HCT116 (cell line): ENCODE data around the gene TRMT2A. TPM values are rescaled to one million over a fixed set of nuclear protein-coding genes. Genes with fewer than 3 reads are reported as not detected.

Experiments used
- ATAC-seq: fragments of 200-7000 bp; cut with Tn5 transposase; 2 replicates; pipeline ENCODE4 v1.9.1; 2020; ENCODE audit warnings: mild to moderate bottlenecking, moderate library complexity
- BruUV-seq: library from RNA; stranded (reverse); fragments of 400-500 nt; replicated peaks from 2 replicates; lab custom pipeline; 2021; lab: Mats Ljungman, UMichigan
- CTCF ChIA-PET: fragments of 300-600 bp; sonication (Branson Sonifier 250); formaldehyde crosslinking; loops from one replicate; lab custom pipeline; 2021; ENCODE audit warnings: antibody characterized with exemption; lab: Charles Lee
- POLR2A ChIA-PET: fragments of 300-600, 350-600 bp; sonication (Branson Sonifier 250); formaldehyde crosslinking; loops from one replicate; lab custom pipeline; 2021; ENCODE audit warnings: antibody characterized with exemption; lab: Charles Lee
- RAD21 ChIA-PET, 2 experiments: fragments of 300-600 bp; sonication (Branson Sonifier 250); formaldehyde crosslinking; loops; one replicate each; lab custom pipeline; 2023; ENCODE audit warnings: low total read pairs in 2 of 2; ENCODE audit not compliant: uncharacterized antibody in 2 of 2, unreplicated experiment in 2 of 2, low non-redundant PET in 1 of 2; lab: Charles Lee
- DNase-seq: peaks from one replicate; pipeline ENCODE4 v3.0.0-alpha.2; 2010; ENCODE audit warnings: low read depth, low spot score
- H2AFZ ChIP-seq: fragments of 200-600 bp; shearing (Covaris generic), sonication (generic); 2 replicates; pipeline ENCODE4 v1.6.1; 2017; ENCODE audit warnings: low read depth, mixed run types, mixed read lengths, antibody characterized with exemption, low read length; ENCODE audit not compliant: poor library complexity, severe bottlenecking
- H3K27ac ChIP-seq: 2 replicates; pipeline ENCODE4 v1.5.1; 2012; ENCODE audit warnings: low read depth, low read length
- H3K27me3 ChIP-seq: fragments of 200-600 bp; sonication (generic); 2 replicates; pipeline ENCODE4 v1.6.1; 2016; ENCODE audit warnings: mixed run types, low read length, mixed read lengths; ENCODE audit not compliant: insufficient read depth
- H3K36me3 ChIP-seq, 2 experiments: fragments of 200-500 bp in 1 of 2; fragments of 200-600 bp in 1 of 2; sonication (Bioruptor generic) in 1 of 2; sonication (generic) in 1 of 2; 2 replicates each; pipeline versions ENCODE4 v1.5.1 to v1.6.1; 2014 to 2016; ENCODE audit warnings: low read length in 2 of 2, inconsistent platforms in 1 of 2, mixed read lengths in 1 of 2, mixed run types in 1 of 2; ENCODE audit not compliant: insufficient read depth in 2 of 2, control insufficient read depth in 1 of 2
- H3K4me1 ChIP-seq, 2 experiments: fragments of 200-600 bp in 1 of 2; sonication (generic) in 1 of 2; 2 replicates each; pipeline versions ENCODE4 v1.5.1 to v1.6.1; 2012 to 2017; ENCODE audit warnings: low read length in 2 of 2, inconsistent platforms in 1 of 2, mild to moderate bottlenecking in 1 of 2, mixed read lengths in 1 of 2, mixed run types in 1 of 2, moderate library complexity in 1 of 2; ENCODE audit not compliant: insufficient read depth in 2 of 2, control insufficient read depth in 1 of 2
- H3K4me2 ChIP-seq: fragments of 200-600 bp; sonication (generic); 2 replicates; pipeline ENCODE4 v1.6.1; 2017; ENCODE audit warnings: mixed run types, low read length, mixed read lengths
- H3K4me3 ChIP-seq, 2 experiments: fragments of 200-600 bp in 1 of 2; sonication (generic) in 1 of 2; replicated peaks in 1 of 2; 2 replicates each; pipeline ENCODE4 v1.5.1; 2011 to 2016; ENCODE audit warnings: low read length in 2 of 2, control low read depth in 1 of 2, low read depth in 1 of 2, mild to moderate bottlenecking in 1 of 2, mixed read lengths in 1 of 2, mixed run types in 1 of 2
- H3K79me2 ChIP-seq: fragments of 200-600 bp; sonication (generic); 2 replicates; pipeline ENCODE4 v1.6.1; 2017; ENCODE audit warnings: mild to moderate bottlenecking, mixed run types, low read length, moderate library complexity, mixed read lengths; ENCODE audit not compliant: insufficient read depth
- H3K9ac ChIP-seq: fragments of 200-600 bp; sonication (generic); 2 replicates; pipeline ENCODE4 v1.6.1; 2016; ENCODE audit warnings: low read length, mixed read lengths
- H3K9me2 ChIP-seq: fragments of 200-600 bp; sonication (generic), shearing (Covaris generic); 2 replicates; pipeline ENCODE4 v1.6.1; 2017; ENCODE audit warnings: mixed run types, mild to moderate bottlenecking, moderate library complexity; ENCODE audit not compliant: insufficient read depth
- H3K9me3 ChIP-seq, 2 experiments: fragments of 200-500 bp in 1 of 2; fragments of 200-600 bp in 1 of 2; sonication (Bioruptor generic) in 1 of 2; sonication (generic) in 1 of 2; 2 replicates each; pipeline ENCODE4 v1.6.1; 2014 to 2017; ENCODE audit warnings: low read length in 2 of 2, mixed read lengths in 2 of 2, inconsistent platforms in 1 of 2, low read depth in 1 of 2, mild to moderate bottlenecking in 1 of 2, mixed run types in 1 of 2, moderate library complexity in 1 of 2; ENCODE audit not compliant: control insufficient read depth in 1 of 2, insufficient read depth in 1 of 2
- H4K20me1 ChIP-seq: fragments of 200-600 bp; sonication (generic), shearing (Covaris generic); 2 replicates; pipeline ENCODE4 v1.6.1; 2017; ENCODE audit warnings: mixed run types, mild to moderate bottlenecking, moderate library complexity; ENCODE audit not compliant: insufficient read depth
- CBX3 ChIP-seq: IDR thresholded peaks from 2 replicates; pipeline ENCODE4 v1.6.1; 2012; ENCODE audit warnings: low read depth
- CTCF ChIP-seq, 3 experiments: fragments of 200-600 bp in 1 of 3; sonication (generic) in 1 of 3; IDR thresholded peaks in 2 of 3; conservative IDR thresholded peaks in 1 of 3; 2 replicates each; pipeline ENCODE4 v1.5.1; 2012 to 2017; ENCODE audit warnings: low read depth in 2 of 3, low read length in 2 of 3, antibody characterized with exemption in 1 of 3, borderline replicate concordance in 1 of 3, control low read depth in 1 of 3, mild to moderate bottlenecking in 1 of 3, mixed read lengths in 1 of 3, mixed run types in 1 of 3, moderate library complexity in 1 of 3; ENCODE audit not compliant: insufficient read depth in 1 of 3
- EGR1 ChIP-seq: IDR thresholded peaks from 2 replicates; pipeline ENCODE4 v1.6.1; 2012; ENCODE audit warnings: low read depth
- MAX ChIP-seq: IDR thresholded peaks from 2 replicates; pipeline ENCODE4 v1.6.1; 2012
- POLR2A ChIP-seq: IDR thresholded peaks from 2 replicates; pipeline ENCODE4 v1.7.0; 2011; ENCODE audit warnings: borderline replicate concordance; ENCODE audit not compliant: insufficient read depth, insufficient read length; ENCODE audit errors: extremely low read depth
- POLR2AphosphoS5 ChIP-seq: IDR thresholded peaks from 2 replicates; pipeline ENCODE4 v1.6.1; 2011; ENCODE audit warnings: mild to moderate bottlenecking, low read depth, low read length, moderate library complexity
- RAD21 ChIP-seq: IDR thresholded peaks from 2 replicates; pipeline ENCODE4 v1.6.1; 2012; ENCODE audit warnings: low read depth, mild to moderate bottlenecking
- SIN3A ChIP-seq: IDR thresholded peaks from 2 replicates; pipeline ENCODE4 v1.6.1; 2012; ENCODE audit warnings: low read depth
- SP1 ChIP-seq: IDR thresholded peaks from 2 replicates; pipeline ENCODE4 v1.6.1; 2012; ENCODE audit warnings: low read depth
- SRF ChIP-seq: IDR thresholded peaks from 2 replicates; pipeline ENCODE4 v1.6.1; 2012; ENCODE audit warnings: low read depth
- YY1 ChIP-seq: IDR thresholded peaks from 2 replicates; pipeline ENCODE4 v1.6.1; 2011; ENCODE audit warnings: low read length, low read depth, moderate library complexity, mild to moderate bottlenecking; ENCODE audit not compliant: insufficient replicate concordance; ENCODE audit errors: extremely low read depth
- ZBTB33 ChIP-seq: IDR thresholded peaks from 2 replicates; pipeline ENCODE4 v1.6.1; 2011; ENCODE audit warnings: mild to moderate bottlenecking, low read length, moderate library complexity; ENCODE audit not compliant: insufficient replicate concordance; ENCODE audit errors: extremely low read depth
- ZFX ChIP-seq: fragments of 450-650 bp; IDR thresholded peaks from 2 replicates; pipeline ENCODE4 v1.6.1; 2017
- ZNF274 ChIP-seq: fragments of 200-500 bp; sonication (Bioruptor generic); IDR thresholded peaks from 2 replicates; pipeline ENCODE4 v1.6.1; 2014; ENCODE audit warnings: mild to moderate bottlenecking, low read depth, low read length, inconsistent platforms
- intact Hi-C: fragments of 100-400 bp; cut with micrococcal nuclease; formaldehyde crosslinking; loops from 2 replicates; pipeline ENCODE4 v1.10.0; 2022
- total RNA-seq: library from RNA; stranded (reverse); gene quantifications from one replicate; pipeline ENCODE4 v1.2.1, GENCODE V29; 2021; ENCODE audit not compliant: unreplicated experiment

Gene TRMT2A
- total RNA-seq, 1 experiment from 2014 or later: 67.3 TPM

GRCh38 chr22:20090730-20091240 lies 26.2 kb downstream of the TRMT2A start:
- POLR2A ChIA-PET: no interaction called here
- RAD21 ChIA-PET: no interaction called here
- Histone ChIP-seq H3K36me3 (peaks cover 91 to 94% of the 10 kb centered on the region in 2 experiments), H3K4me3 (no peak overlapping the region), H3K79me2 (peaks cover 81% of the 10 kb centered on the region), H3K27ac (no peak overlapping the region), H3K4me1 (no peaks in the 10 kb centered on the region), H3K9me3 (no peaks in the 10 kb centered on the region), H3K4me2 (no peak overlapping the region), H3K27me3 (no peaks in the 10 kb centered on the region), H2AFZ (no peak overlapping the region), H4K20me1 (no peaks in the 10 kb centered on the region; the same call in 1 of the 2 replicates), H3K9ac (no peak overlapping the region), H3K9me2 (no peaks in the 10 kb centered on the region)
- no TSS peak for BruUV-seq
- intact Hi-C loops: no loop called here
- TF ChIP-seq SIN3A (no peak), EGR1 (no peak), MAX (no peak), SP1 (no peak), POLR2A (no peak), ZBTB33 (no peak), ZFX (no peak), CTCF (IDR thresholded peaks at IDR 0.05 in 2 of 3, conservative IDR thresholded peaks at IDR 0.05 in 1 of 3; ENCODE audit: borderline replicate concordance in 1 of 3, insufficient read depth in 1 of 3, low read depth in 2 of 3, low read length in 2 of 3) (no peak), RAD21 (no peak), SRF (no peak), ZNF274 (no peak), POLR2AphosphoS5 (no peak), CBX3 (no peak), YY1 (no peak)
- ATAC-seq (no peak), DNase-seq (no peak)
- CTCF ChIA-PET: no interaction called here
